ENCODE data around the gene FKBP14.

DNA sequence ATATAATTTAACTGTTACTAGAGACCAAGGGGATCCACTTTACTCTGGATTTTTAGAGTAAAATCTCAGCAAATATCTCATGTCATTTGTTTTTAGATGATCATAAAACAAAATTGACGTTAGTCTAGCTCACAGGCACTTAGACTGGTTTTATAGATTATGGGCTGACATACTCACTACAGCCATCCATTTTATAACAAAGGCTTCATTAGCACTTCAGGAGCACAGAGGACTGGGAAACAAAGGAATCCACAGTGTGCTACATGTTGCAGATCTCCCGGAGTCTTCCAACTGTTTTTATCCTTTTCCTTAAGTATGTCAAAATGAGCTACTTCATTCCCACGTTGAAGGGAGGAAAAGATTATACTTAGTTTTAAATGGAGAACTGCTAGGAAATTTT, 21.0 kb downstream of the FKBP14 start:
- TF ChIP-seq YY1 (IDR thresholded peaks at IDR 0.05; ENCODE audit: borderline replicate concordance in 1 of 3, control insufficient read depth in 1 of 3, extremely low read depth in 1 of 3, insufficient read depth in 3 of 3, insufficient read length in 1 of 3, insufficient replicate concordance in 2 of 3, low read depth in 1 of 3, low read length in 2 of 3) (no peak), ZNF780A (CRISPR knock-in tag; IDR thresholded peaks at IDR 0.05) (no peak), ZNF143 (CRISPR knock-in tag; IDR thresholded peaks at IDR 0.05) (no peak), RFX5 (IDR thresholded peaks at IDR 0.05; ENCODE audit: low read depth, low read length) (no peak), FUS (optimal IDR thresholded peaks at IDR 0.05; ENCODE audit: low read depth, low read length) (no peak)
- TF ChIP-seq, protein P1, sequence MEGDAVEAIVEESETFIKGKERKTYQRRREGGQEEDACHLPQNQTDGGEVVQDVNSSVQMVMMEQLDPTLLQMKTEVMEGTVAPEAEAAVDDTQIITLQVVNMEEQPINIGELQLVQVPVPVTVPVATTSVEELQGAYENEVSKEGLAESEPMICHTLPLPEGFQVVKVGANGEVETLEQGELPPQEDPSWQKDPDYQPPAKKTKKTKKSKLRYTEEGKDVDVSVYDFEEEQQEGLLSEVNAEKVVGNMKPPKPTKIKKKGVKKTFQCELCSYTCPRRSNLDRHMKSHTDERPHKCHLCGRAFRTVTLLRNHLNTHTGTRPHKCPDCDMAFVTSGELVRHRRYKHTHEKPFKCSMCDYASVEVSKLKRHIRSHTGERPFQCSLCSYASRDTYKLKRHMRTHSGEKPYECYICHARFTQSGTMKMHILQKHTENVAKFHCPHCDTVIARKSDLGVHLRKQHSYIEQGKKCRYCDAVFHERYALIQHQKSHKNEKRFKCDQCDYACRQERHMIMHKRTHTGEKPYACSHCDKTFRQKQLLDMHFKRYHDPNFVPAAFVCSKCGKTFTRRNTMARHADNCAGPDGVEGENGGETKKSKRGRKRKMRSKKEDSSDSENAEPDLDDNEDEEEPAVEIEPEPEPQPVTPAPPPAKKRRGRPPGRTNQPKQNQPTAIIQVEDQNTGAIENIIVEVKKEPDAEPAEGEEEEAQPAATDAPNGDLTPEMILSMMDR (IDR thresholded peaks at IDR 0.05 in 2 of 3, conservative IDR thresholded peaks at IDR 0.05 in 1 of 3; ENCODE audit: insufficient read depth in 2 of 3, low read depth in 1 of 3, low read length in 3 of 3): no peak
- TF ChIP-seq, protein P2, sequence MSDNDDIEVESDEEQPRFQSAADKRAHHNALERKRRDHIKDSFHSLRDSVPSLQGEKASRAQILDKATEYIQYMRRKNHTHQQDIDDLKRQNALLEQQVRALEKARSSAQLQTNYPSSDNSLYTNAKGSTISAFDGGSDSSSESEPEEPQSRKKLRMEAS (CRISPR knock-in tag; IDR thresholded peaks at IDR 0.05): no peak
- TF ChIP-seq, protein P3, sequence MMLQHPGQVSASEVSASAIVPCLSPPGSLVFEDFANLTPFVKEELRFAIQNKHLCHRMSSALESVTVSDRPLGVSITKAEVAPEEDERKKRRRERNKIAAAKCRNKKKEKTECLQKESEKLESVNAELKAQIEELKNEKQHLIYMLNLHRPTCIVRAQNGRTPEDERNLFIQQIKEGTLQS (IDR thresholded peaks at IDR 0.05): no peak
- TF ChIP-seq, protein P3 (CRISPR knock-in tag; conservative IDR thresholded peaks at IDR 0.05): no peak
